Neural progenitor cell (in vitro differentiated cells): ENCODE data around the gene CALHM5. TPM values are rescaled to one million over a fixed set of nuclear protein-coding genes. Genes with fewer than 3 reads are reported as not detected.
A peak's percentile ranks its signal among the peaks of the same experiment; 100 is the strongest.

Source experiments
- DNase-seq: peaks from one replicate; pipeline ENCODE4 v3.0.0-alpha.2; 2016; ENCODE audit warnings: low spot score
- H2AFZ ChIP-seq: fragments of 200-600 bp; sonication (generic); replicated peaks from 2 replicates; pipeline ENCODE4 v1.6.1; 2016; ENCODE audit warnings: antibody characterized with exemption
- H3F3A ChIP-seq: fragments of 200-600 bp; sonication (generic); 2 replicates; pipeline ENCODE4 v1.6.1; 2016; ENCODE audit warnings: antibody characterized with exemption, low read depth
- H3K27ac ChIP-seq: fragments of 200-600 bp; sonication (generic); 2 replicates; pipeline ENCODE4 v1.5.1; 2016; ENCODE audit warnings: mild to moderate bottlenecking
- H3K27me3 ChIP-seq: fragments of 200-600 bp; sonication (generic); 2 replicates; pipeline ENCODE4 v1.6.1; 2016; ENCODE audit warnings: mild to moderate bottlenecking, moderate library complexity
- H3K36me3 ChIP-seq: fragments of 200-600 bp; sonication (generic); 2 replicates; pipeline ENCODE4 v1.5.1; 2016
- H3K4me1 ChIP-seq: fragments of 200-600 bp; sonication (generic); 2 replicates; pipeline ENCODE4 v1.6.1; 2016; ENCODE audit warnings: mixed run types
- H3K4me2 ChIP-seq: fragments of 200-600 bp; sonication (generic); 2 replicates; pipeline ENCODE4 v1.6.1; 2016
- H3K4me3 ChIP-seq: fragments of 200-600 bp; sonication (generic); 2 replicates; pipeline ENCODE4 v1.5.1; 2016
- H3K79me2 ChIP-seq: fragments of 200-600 bp; sonication (generic); 2 replicates; pipeline ENCODE4 v1.6.1; 2016; ENCODE audit warnings: low read depth
- H3K9ac ChIP-seq: fragments of 200-600 bp; sonication (generic); 2 replicates; pipeline ENCODE4 v1.6.1; 2016
- H3K9me3 ChIP-seq: fragments of 200-600 bp; sonication (generic); 2 replicates; pipeline ENCODE4 v1.5.1; 2016; ENCODE audit warnings: low read depth
- H4K20me1 ChIP-seq: fragments of 200-600 bp; sonication (generic); 2 replicates; pipeline ENCODE4 v1.6.1; 2016; ENCODE audit warnings: low read depth
- H3K27ac Mint-ChIP-seq: 3 replicates; pipeline ENCODE4 v1.8.0; 2021; ENCODE audit warnings: mixed read lengths
- H3K27me3 Mint-ChIP-seq: 2 replicates; pipeline ENCODE4 v1.8.0; 2022; ENCODE audit warnings: low read depth, mild to moderate bottlenecking, inconsistent platforms, moderate library complexity, mixed read lengths; ENCODE audit not compliant: insufficient read depth
- H3K36me3 Mint-ChIP-seq: 3 replicates; pipeline ENCODE4 v1.8.0; 2021; ENCODE audit warnings: mixed read lengths
- H3K4me1 Mint-ChIP-seq: 3 replicates; pipeline ENCODE4 v1.8.0; 2021; ENCODE audit warnings: mixed read lengths
- H3K4me3 Mint-ChIP-seq: 3 replicates; pipeline ENCODE4 v1.8.0; 2021; ENCODE audit warnings: mild to moderate bottlenecking, moderate library complexity, mixed read lengths
- H3K9me3 Mint-ChIP-seq: 3 replicates; pipeline ENCODE4 v1.8.0; 2020; ENCODE audit warnings: mixed read lengths
- CTCF ChIP-seq: fragments of 200-600 bp; sonication (generic); IDR thresholded peaks from 2 replicates; pipeline ENCODE4 v1.5.1; 2017; ENCODE audit warnings: antibody characterized with exemption, mild to moderate bottlenecking
- EZH2 ChIP-seq: fragments of 200-600 bp; sonication (generic); IDR thresholded peaks from 2 replicates; pipeline ENCODE4 v1.6.1; 2017; ENCODE audit warnings: antibody characterized with exemption, mild to moderate bottlenecking, moderate library complexity
- EZH2phosphoT487 ChIP-seq: fragments of 200-600 bp; sonication (generic); IDR thresholded peaks from 2 replicates; pipeline ENCODE4 v1.6.1; 2017; ENCODE audit warnings: antibody characterized with exemption
- total RNA-seq: library from RNA; depleted of rRNA; stranded (reverse); fragments of >200 nt; gene quantifications from 2 replicates; pipeline ENCODE4 v1.2.3, GENCODE V29; 2015; ENCODE audit warnings: low replicate concordance

The CALHM5 gene
- total RNA-seq, 1 donor from 2014 or later, result 0.07 TPM

- no peaks in the 10 kb centered on the region for H4K20me1 ChIP-seq
- Mint-ChIP-seq H3K27ac (no peak overlapping the region), H3K4me3 (no peak overlapping the region)
These were observed 52.4 kb downstream of the CALHM5 start for GRCh38 chr6:116563830-116564229.

GRCh38 chr6:116564311-116564710 lies 52.9 kb downstream of the CALHM5 start:
- Mint-ChIP-seq H3K27ac (no peak overlapping the region), H3K36me3 (no peaks in the 10 kb centered on the region), H3K27me3 (peaks cover 5% of the 10 kb centered on the region), H3K4me1 (peaks cover 2% of the 10 kb centered on the region), H3K9me3 (no peaks in the 10 kb centered on the region), H3K4me3 (no peak overlapping the region)
- H3K9me3 ChIP-seq, result no peaks in the 10 kb centered on the region
- H2AFZ ChIP-seq, result peak overlapping the region; percentile 2
- H3K27ac ChIP-seq, result no peak overlapping the region
- no peak for DNase-seq
- H3K9ac ChIP-seq, result no peak overlapping the region
- no peak overlapping the region for H3K4me3 ChIP-seq
- H4K20me1 ChIP-seq, result no peaks in the 10 kb centered on the region
- H3K79me2 ChIP-seq, result no peaks in the 10 kb centered on the region
- no peaks in the 10 kb centered on the region for H3K4me1 ChIP-seq
- no peak overlapping the region for H3K4me2 ChIP-seq
- H3K27me3 ChIP-seq, result peaks cover 5% of the 10 kb centered on the region
- TF ChIP-seq CTCF (no peak), EZH2phosphoT487 (no peak), EZH2 (no peak)
- no peaks in the 10 kb centered on the region for H3F3A ChIP-seq
- no peaks in the 10 kb centered on the region for H3K36me3 ChIP-seq

More at GRCh38 chr6:116563830-116564229, 52.4 kb downstream of the CALHM5 start:
- H2AFZ ChIP-seq, result peak overlapping the region; percentile 2
- no peak for TF ChIP-seq EZH2
- no peak for TF ChIP-seq EZH2phosphoT487
- TF ChIP-seq CTCF, result no peak
- peaks cover 2% of the 10 kb centered on the region for H3K4me1 Mint-ChIP-seq
- H3K36me3 ChIP-seq, result no peaks in the 10 kb centered on the region
- no peaks in the 10 kb centered on the region for H3K9me3 ChIP-seq
- peaks cover 5% of the 10 kb centered on the region for H3K27me3 Mint-ChIP-seq
- no peaks in the 10 kb centered on the region for H3K79me2 ChIP-seq
- H3K9ac ChIP-seq, result no peak overlapping the region
- H3F3A ChIP-seq, result no peaks in the 10 kb centered on the region
- DNase-seq, result no peak
- no peak overlapping the region for H3K4me3 ChIP-seq
- no peaks in the 10 kb centered on the region for H3K4me1 ChIP-seq
- H3K27me3 ChIP-seq, result peaks cover 5% of the 10 kb centered on the region
- no peak overlapping the region for H3K4me2 ChIP-seq
- no peaks in the 10 kb centered on the region for H3K36me3 Mint-ChIP-seq
- H3K9me3 Mint-ChIP-seq, result no peaks in the 10 kb centered on the region
- H3K27ac ChIP-seq, result no peak overlapping the region

GRCh38 chr6:116564921-116565872 lies 53.8 kb downstream of the CALHM5 start:
- no peaks in the 10 kb centered on the region for H3K9me3 Mint-ChIP-seq
- peaks cover 5% of the 10 kb centered on the region for H3K27me3 ChIP-seq
- peaks cover 4% of the 10 kb centered on the region for H3K79me2 ChIP-seq
- peaks cover 5% of the 10 kb centered on the region for H3K27me3 Mint-ChIP-seq
- H3K27ac ChIP-seq, result no peak overlapping the region
- peaks cover 2% of the 10 kb centered on the region for H3K4me1 ChIP-seq
- no peak overlapping the region for H3K4me3 Mint-ChIP-seq
- H3K36me3 ChIP-seq, result no peaks in the 10 kb centered on the region
- no peaks in the 10 kb centered on the region for H4K20me1 ChIP-seq
- no peak overlapping the region for H3K4me3 ChIP-seq
- no peak overlapping the region for H3K27ac Mint-ChIP-seq
- TF ChIP-seq EZH2 (no peak), EZH2phosphoT487 (no peak), CTCF (no peak)
- H3K9me3 ChIP-seq, result no peaks in the 10 kb centered on the region
- H3K4me1 Mint-ChIP-seq, result peaks cover 6% of the 10 kb centered on the region
- H3K36me3 Mint-ChIP-seq, result no peaks in the 10 kb centered on the region
- peaks cover under 1% of the 10 kb centered on the region for H3F3A ChIP-seq
- no peak overlapping the region for H3K9ac ChIP-seq
- no peak for DNase-seq
- H2AFZ ChIP-seq, result no peak overlapping the region
- no peak overlapping the region for H3K4me2 ChIP-seq
